C4-2B (cell line): Measurements from ENCODE around the gene CARD6.
"Not testable (repeated sequence)": the region's sequence is repeated elsewhere in the genome, so short reads cannot be mapped to it uniquely, and the experiment has no call there.

ENCODE experiments used
- ZFX ChIP-seq: fragments of 450-650 bp; IDR thresholded peaks from 2 replicates; pipeline ENCODE4 v1.6.1; 2017
- TF ChIP-seq, protein P1 (sequence below): fragments of 450-650 bp; conservative IDR thresholded peaks from 2 replicates; pipeline ENCODE4 v1.5.1; 2017; ENCODE audit warnings: mild to moderate bottlenecking

- TF ChIP-seq, protein P1, sequence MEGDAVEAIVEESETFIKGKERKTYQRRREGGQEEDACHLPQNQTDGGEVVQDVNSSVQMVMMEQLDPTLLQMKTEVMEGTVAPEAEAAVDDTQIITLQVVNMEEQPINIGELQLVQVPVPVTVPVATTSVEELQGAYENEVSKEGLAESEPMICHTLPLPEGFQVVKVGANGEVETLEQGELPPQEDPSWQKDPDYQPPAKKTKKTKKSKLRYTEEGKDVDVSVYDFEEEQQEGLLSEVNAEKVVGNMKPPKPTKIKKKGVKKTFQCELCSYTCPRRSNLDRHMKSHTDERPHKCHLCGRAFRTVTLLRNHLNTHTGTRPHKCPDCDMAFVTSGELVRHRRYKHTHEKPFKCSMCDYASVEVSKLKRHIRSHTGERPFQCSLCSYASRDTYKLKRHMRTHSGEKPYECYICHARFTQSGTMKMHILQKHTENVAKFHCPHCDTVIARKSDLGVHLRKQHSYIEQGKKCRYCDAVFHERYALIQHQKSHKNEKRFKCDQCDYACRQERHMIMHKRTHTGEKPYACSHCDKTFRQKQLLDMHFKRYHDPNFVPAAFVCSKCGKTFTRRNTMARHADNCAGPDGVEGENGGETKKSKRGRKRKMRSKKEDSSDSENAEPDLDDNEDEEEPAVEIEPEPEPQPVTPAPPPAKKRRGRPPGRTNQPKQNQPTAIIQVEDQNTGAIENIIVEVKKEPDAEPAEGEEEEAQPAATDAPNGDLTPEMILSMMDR = not testable (repeated sequence)
- TF ChIP-seq ZFX = not testable (repeated sequence)
These were observed 31.1 kb downstream of the CARD6 start for GRCh38 chr5:40872253-40872652.
